Stimulated activated CD4-positive, alpha-beta T cell treated with anti-CD3 and anti-CD28 coated beads, Interleukin-1b, Interleukin-23, amount 100 ng/mL, for 4 hours (primary cell): ENCODE measurements around the gene LTBP2.

Experiments
- DNase-seq, 2 donors: peaks; one replicate each; pipeline ENCODE4 v3.0.0-alpha.2; 2020; ENCODE audit warnings: low read depth in 2 of 2

Gene LTBP2

GRCh38 chr14:74611650-74612349 is at the start of gene LTBP2:
TSS of gene LTBP2 (minus strand) at chr14:74612237. CDS start at chr14:74611944, 293 bp downstream.
- peak in 1 of 2 donors; percentile 14 for DNase-seq

DNA sequence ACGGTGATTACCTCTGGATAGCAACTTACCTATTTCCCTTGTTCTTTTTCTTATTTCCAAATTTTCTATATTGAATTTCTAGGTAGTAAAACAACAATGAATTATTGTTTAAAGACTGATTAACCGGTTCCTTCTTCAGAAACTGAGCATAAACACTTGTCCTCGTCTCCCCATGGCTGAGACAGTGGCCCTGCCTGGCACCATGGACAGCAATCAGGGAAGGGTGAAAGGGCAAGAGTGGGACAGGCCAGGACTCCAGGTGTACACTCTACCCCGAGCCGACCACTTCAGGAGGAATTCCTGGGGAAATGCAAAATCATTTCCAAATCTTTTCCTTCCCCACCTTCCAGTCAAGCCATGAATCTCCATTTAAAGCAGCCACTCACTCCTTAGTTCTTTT is 48.8 kb upstream of the LTBP2 start:
- DNase-seq: no peak

GRCh38 chr14:74660167-74660566 is 48.1 kb upstream of the LTBP2 start:
- no peak for DNase-seq

GRCh38 chr14:74658535-74659131 is 46.6 kb upstream of the LTBP2 start:
- DNase-seq: no peak

GRCh38 chr14:74656964-74657363 is 44.9 kb upstream of the LTBP2 start:
- no peak for DNase-seq

DNA sequence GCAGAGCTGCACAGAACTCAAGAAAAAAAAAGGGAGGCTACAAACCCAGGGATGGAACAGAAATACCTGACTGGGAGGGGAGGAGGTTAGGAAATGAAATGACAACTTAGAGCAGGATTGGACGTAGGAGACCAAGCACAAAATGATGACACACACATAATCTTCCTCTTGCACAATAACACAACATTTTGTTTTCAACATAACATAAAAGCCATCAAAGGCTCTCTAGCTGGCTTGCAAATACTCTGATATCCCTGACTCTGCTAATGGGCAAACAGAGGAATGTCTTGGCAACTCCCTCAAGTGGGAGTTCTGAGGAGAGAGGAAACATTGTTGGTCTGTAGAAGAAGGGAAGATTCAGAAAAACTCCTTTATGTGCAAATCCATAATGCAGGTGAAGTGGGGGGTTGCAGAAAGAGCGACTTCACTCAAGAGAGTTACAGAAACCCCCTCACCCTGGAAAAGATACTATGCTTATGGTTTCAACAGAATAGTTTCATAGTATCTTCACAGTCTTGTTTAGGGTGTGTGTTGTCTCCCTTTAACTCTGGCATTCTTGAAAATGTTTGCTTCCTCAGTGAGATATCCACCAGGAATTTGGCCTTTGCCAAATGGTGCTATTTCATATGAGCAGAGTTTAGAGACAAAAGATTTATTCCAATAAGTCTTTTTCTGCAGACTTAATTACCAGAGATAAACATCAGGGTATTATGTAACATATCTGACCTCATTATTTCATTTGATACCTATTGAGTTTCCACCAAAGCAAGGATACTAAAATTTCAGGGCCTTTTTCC is 43.8 kb upstream of the LTBP2 start:
- no peak for DNase-seq

DNA sequence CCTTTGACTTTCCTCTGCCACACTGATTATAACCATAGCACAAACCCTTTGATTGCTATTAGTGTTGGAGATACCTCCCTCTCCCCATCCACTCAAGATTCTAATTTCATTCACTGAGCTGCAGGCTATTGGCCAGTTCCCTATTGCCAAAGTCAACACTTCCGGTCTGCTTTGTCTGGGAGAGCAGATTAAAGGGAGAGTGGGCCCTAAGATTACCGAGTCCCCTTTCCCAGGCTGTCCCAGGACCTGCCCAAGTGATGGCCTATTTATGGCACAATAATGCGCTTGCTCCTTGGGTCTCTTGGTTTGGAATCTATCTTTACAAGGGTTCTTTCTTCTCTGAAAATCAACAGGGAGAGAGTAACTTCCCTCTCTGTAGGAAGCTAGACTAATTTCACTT is 42.9 kb upstream of the LTBP2 start:
- no peak for DNase-seq

GRCh38 chr14:74653386-74654138 is 41.5 kb upstream of the LTBP2 start:
- no peak for DNase-seq

DNA sequence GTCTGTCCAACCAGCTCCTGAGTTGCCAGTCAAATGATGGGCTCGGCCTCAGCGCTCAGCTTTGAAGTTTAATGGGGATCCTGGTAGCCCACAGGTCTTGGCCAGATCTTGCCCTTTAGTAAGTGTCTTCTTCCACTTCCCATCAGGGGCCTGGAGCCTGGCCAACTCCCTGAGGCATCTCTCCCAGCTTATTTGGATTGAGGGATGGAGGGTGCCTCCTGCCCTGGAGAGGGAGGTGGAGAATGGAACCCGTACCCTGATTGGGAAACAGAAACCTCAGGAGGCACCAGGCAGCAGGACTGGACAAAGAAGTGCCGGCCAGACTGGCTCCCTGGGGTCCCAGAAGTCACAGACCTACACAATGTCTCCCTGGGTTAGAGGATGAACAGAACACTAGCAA is 40.5 kb upstream of the LTBP2 start:
- DNase-seq: no peak

DNA sequence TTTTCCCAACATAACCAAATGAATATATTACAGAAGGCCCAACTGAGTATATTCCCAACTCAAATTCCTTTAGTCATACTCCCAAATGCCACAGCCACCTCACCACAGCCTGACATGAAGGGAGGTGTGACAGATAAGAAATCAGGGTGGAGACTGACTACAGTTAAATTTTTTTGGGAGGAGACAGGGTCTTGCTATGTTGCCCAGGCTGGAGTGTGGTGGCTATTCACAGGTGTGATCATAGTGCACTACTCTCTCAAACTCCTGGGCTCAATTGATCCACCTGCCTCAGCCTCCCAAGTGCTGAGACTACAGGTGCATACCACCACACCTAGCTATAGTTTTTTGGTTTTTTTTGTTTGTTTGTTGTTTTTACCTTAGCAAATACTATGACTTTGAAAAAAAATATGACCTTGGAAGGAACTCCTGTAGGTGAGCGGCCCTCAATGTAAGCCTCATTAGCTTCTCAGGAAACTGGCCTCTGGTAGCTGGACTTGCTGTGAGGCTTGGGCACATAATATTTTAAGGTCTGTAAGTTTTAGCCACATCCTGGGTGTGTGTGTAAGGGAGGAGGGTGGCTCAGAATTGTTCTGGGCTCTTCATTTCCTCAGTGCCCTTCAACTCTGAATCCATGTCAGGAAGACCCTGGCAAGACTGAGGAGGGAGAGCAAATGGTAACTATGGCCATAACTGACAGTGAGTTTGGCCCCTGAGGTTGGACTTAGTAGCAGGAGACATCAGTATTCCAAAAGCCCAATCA is 39.1 kb upstream of the LTBP2 start:
- no peak for DNase-seq

DNA sequence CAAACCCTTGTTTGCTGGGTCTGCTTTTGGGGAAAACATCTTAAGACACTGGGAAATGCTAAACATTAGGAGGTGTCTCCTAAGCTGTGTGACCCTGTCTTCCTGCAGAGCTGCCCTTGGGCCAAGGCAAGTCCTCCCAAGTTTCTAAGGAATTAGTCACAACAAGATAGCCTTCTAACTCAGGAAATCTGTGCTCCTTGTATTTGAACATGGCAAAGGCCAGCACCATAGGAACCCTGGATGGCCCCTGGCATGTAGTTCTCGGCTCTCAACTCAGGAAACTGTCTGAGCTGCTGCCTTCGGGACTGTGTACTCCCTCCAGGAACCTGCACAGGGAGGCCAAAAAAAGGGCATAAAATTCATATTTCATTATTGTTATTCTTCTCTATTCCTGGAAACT is 37.6 kb upstream of the LTBP2 start:
- no peak for DNase-seq

- no peak for DNase-seq
These were observed 37.1 kb upstream of the LTBP2 start for GRCh38 chr14:74649167-74649566.

DNA sequence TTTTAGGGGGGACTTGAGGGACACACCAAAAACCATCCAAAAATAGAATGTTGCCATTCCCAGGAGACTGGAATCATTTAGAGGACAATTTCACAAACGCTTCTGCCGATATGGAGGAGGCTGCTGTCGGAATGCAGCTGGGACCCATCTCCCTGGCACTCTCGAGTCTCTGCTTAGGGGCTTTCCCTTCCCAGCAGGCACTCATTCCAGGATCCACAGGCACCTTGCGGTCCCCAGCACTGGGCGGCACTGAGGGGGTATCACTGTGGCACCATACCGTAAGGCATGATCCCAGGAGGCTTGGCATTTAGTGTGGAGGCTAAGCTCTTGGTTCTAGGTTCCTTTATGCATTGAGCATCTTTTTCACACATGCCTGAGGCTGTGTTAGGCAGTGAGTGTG is 36.6 kb upstream of the LTBP2 start:
- DNase-seq: no peak

- DNase-seq: no peak
These were observed 35.8 kb upstream of the LTBP2 start for GRCh38 chr14:74647678-74648461.

DNA sequence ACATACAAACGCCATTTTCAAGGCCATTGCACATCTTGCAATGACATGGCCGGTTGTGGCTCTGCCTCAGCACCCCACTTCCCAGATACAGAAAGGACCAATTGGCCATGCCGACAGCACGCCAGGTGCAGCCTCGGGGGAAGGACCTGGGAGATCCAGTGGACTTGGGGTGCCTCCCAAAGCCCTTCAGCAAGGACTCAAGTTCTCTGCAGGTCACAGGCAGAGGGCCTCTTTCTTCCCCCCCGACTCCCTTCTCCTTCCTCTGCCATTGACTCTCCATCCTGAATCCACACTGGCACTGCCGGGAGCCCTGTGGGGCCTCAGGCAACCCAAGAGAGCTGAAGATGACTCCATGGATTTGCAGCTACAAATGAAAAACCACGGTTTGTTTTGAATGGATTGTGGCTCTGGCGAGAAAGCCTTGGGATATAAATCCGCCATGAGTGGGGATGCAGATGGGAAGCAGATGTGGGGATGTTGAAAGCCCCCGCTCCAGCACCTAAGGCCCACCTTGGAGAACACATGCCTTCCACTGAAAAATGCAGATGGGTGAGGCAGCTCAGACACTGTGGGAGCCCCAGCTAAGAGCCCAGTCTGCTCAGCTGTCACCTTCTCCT is 35.1 kb upstream of the LTBP2 start:
- no peak for DNase-seq

DNA sequence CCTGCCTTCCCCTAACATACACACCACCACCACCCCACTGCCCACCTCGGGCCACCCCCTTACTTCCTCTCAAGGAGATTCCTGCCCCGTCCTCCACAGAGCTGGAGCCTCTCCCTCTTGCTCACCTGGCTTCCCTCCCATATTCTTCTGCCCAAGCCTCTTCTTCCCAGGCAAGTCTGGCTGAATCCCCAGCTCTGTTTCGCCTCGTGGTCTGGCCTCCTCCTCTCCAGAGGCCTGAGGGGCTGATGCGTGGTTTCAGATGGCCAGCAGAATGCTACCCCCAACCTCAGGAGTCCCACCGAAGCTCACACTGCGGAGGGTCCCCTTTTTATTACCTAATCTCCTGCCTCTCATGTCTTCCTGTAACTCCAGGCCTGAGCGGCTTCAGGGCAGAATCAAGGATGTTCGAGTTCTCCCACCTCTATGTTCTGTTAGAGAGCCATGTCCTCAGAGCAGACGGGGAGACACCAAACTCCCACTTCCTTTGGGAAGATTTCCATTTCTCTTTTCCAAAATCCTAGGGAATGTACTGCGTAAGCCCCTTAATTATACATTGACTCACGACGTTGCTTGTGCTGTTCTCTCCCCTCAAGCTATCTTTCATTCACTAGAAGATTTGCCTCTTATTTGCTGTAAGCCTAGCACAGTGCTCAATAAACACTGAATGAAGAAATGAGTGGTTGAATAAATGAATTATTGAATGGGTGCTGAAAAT is 33.9 kb upstream of the LTBP2 start:
- DNase-seq: no peak

- no peak for DNase-seq
These were observed 33.2 kb upstream of the LTBP2 start for GRCh38 chr14:74645244-74645643.

- DNase-seq: no peak
These were observed 29.8 kb upstream of the LTBP2 start for GRCh38 chr14:74641601-74642391.

DNA sequence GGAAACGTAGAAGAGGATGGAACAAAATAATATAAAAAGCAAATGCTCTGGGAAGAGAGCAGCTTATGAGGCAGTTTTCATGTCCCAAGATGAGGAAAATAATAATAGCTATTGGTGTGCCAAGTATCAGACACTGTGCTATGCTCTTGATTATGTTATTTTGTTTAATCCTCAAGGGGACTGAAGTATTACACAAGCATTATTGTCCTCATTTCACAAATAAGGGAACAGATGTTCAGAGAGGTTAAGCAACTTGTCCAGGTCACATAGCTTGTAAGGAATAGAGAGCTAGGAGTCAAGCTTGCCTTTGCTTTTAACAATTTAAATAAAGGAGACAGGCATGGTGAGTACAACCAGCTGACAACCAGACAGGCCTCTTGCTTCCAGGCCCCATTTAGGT is 26.9 kb upstream of the LTBP2 start:
- DNase-seq: no peak
